Measurements from ENCODE around the gene FKBP1A.

Gene FKBP1A

DNA sequence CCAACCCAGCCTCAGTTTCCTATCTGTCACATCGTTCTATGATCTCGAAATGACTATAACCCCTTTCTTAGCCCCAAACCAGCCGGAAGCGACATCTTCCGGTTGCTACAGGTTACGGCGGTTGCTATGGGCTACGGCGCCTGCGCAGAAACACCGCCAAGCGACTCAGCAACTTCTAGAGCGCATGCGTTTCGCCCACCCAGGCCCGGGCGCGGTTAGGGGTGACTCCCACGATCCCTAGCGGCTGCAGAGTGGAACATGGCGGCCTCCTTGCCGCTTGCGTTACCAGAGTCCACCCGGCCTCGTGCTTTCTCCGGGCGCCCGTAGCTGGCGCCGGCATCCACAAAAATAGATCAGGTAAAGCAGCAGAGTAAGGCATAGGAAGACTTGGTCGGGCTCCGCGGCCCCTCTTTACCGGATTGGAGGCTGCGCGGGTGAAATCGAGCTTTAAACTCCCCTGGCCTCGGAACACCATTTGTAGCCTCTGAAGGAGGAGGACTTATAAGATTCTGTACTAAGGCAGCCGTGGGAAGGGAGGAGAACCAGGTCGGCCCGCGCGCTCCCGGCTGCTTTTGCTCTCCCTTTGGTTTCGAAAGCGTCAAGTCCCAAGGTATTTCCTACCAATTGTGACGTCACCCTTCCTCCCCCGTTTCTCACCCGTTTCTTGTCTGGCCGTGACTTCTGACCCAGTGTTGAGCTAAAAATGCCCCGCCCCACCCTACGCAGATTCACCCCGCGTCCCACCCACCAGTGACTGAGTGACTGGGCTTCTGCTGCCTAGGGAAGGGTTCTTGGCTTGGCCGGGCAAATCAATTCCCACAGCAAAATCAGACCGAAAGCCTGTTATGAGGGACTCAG, 67.5 kb downstream of the FKBP1A start:
- Histone ChIP-seq H2BK5ac (ENCODE audit: low read depth, low read length, poor library complexity) (peak overlapping the region; percentile 93), H3K9ac (ENCODE audit: low read length) (peak overlapping the region; percentile 96), H4K91ac (ENCODE audit: low read depth, low read length) (peak overlapping the region; percentile 96), H3K9me3 (ENCODE audit: insufficient read depth, low read depth, low read length) (no peaks in the 10 kb centered on the region), H2BK12ac (ENCODE audit: low read length) (peak overlapping the region; percentile 56), H3K36me3 (ENCODE audit: control insufficient read depth in 1 of 2, insufficient read depth in 2 of 2, low read length in 2 of 2) (no peaks in the 10 kb centered on the region), H2BK120ac (ENCODE audit: insufficient read depth, low read length, poor library complexity) (peak overlapping the region; percentile 89), H2AFZ (ENCODE audit: insufficient read depth, low read length, poor library complexity) (peak overlapping the region; percentile 80), H3K23ac (ENCODE audit: low read length) (no peak overlapping the region), H3K4ac (ENCODE audit: low read depth, low read length) (peak overlapping the region; percentile 84), H3K27me3 (ENCODE audit: insufficient read depth, low read length) (no peaks in the 10 kb centered on the region), H4K12ac (ENCODE audit: low read depth, low read length) (peak overlapping the region; percentile 79), H2AK5ac (ENCODE audit: low read length) (peak overlapping the region; percentile 60), H3K4me2 (ENCODE audit: low read length) (peak overlapping the region; percentile 78), H3K18ac (ENCODE audit: low read length) (peak overlapping the region; percentile 88), H4K8ac (ENCODE audit: low read depth, low read length) (peak overlapping the region; percentile 95), H3K14ac (ENCODE audit: low read length) (peak overlapping the region; percentile 89), H3K79me2 (ENCODE audit: control insufficient read depth, insufficient read depth, low read length, poor library complexity) (peaks cover 7% of the 10 kb centered on the region), H3K4me1 (ENCODE audit: control insufficient read depth in 1 of 2, insufficient read depth in 2 of 2, low read length in 2 of 2) (peaks cover 13 to 15% of the 10 kb centered on the region in 2 experiments), H3K4me3 (ENCODE audit: low read depth, low read length) (peak overlapping the region; percentile 79), H3K27ac (ENCODE audit: low read depth, low read length) (peak overlapping the region; percentile 87), H3K79me1 (ENCODE audit: low read length) (peaks cover 10% of the 10 kb centered on the region)
- WGBS (ENCODE audit: extremely low coverage, insufficient coverage, insufficient read length) = no CpG with 5 or more reads among the region's 56 CpGs
- DNase-seq = peak; percentile 95 to 98

DNA sequence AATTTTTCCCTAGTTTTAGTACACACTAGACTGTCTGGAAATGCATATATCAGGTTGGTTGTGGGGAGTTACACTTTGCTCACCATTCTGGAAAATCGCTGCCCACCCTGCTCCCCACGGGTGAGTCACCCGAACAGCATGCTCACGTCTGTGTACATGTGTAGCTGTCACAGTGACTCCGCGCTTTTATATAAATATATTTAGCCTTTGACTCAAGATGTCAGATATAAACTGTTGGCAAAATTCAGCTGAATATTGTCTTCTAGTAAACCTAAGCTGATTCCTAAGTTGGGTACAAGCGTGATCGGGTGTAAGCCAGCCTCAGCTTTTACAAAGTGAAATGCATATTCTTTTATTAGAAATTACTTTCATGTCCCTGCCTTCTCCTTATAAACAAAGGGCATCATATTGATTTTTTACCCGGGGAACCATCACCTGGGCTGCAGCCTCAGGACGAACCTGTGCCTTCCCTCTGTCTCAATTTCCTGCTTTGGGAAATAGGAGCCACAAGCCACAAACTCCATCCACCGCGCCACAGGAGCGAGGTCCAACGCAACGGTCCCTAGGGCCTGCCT, 68.2 kb downstream of the FKBP1A start:
- Histone ChIP-seq H3K4me3 (ENCODE audit: low read depth, low read length) (peak overlapping the region; percentile 62), H3K4me1 (ENCODE audit: control insufficient read depth in 1 of 2, insufficient read depth in 2 of 2, low read length in 2 of 2) (peaks cover 13% of the 10 kb centered on the region in 2 experiments), H2BK12ac (ENCODE audit: low read length) (no peak overlapping the region), H4K12ac (ENCODE audit: low read depth, low read length) (no peak overlapping the region), H2AK5ac (ENCODE audit: low read length) (no peak overlapping the region), H2BK120ac (ENCODE audit: insufficient read depth, low read length, poor library complexity) (no peak overlapping the region), H3K9me3 (ENCODE audit: insufficient read depth, low read depth, low read length) (no peaks in the 10 kb centered on the region), H2BK5ac (ENCODE audit: low read depth, low read length, poor library complexity) (no peak overlapping the region), H3K18ac (ENCODE audit: low read length) (peak overlapping the region; percentile 26), H3K4me2 (ENCODE audit: low read length) (peak overlapping the region; percentile 67), H3K4ac (ENCODE audit: low read depth, low read length) (no peak overlapping the region), H3K36me3 (ENCODE audit: control insufficient read depth in 1 of 2, insufficient read depth in 2 of 2, low read length in 2 of 2) (no peaks in the 10 kb centered on the region), H3K14ac (ENCODE audit: low read length) (no peak overlapping the region), H2AFZ (ENCODE audit: insufficient read depth, low read length, poor library complexity) (no peak overlapping the region), H3K27me3 (ENCODE audit: insufficient read depth, low read length) (no peaks in the 10 kb centered on the region), H4K8ac (ENCODE audit: low read depth, low read length) (peak overlapping the region; percentile 75), H3K9ac (ENCODE audit: low read length) (no peak overlapping the region), H3K79me2 (ENCODE audit: control insufficient read depth, insufficient read depth, low read length, poor library complexity) (peaks cover 7% of the 10 kb centered on the region), H3K79me1 (ENCODE audit: low read length) (peaks cover 10% of the 10 kb centered on the region), H3K23ac (ENCODE audit: low read length) (no peak overlapping the region), H4K91ac (ENCODE audit: low read depth, low read length) (peak overlapping the region; percentile 20), H3K27ac (ENCODE audit: low read depth, low read length) (no peak overlapping the region)
- WGBS (ENCODE audit: extremely low coverage, insufficient coverage, insufficient read length) = no CpG with 5 or more reads among the region's 15 CpGs
- DNase-seq = peak; percentile 17 to 36

DNA sequence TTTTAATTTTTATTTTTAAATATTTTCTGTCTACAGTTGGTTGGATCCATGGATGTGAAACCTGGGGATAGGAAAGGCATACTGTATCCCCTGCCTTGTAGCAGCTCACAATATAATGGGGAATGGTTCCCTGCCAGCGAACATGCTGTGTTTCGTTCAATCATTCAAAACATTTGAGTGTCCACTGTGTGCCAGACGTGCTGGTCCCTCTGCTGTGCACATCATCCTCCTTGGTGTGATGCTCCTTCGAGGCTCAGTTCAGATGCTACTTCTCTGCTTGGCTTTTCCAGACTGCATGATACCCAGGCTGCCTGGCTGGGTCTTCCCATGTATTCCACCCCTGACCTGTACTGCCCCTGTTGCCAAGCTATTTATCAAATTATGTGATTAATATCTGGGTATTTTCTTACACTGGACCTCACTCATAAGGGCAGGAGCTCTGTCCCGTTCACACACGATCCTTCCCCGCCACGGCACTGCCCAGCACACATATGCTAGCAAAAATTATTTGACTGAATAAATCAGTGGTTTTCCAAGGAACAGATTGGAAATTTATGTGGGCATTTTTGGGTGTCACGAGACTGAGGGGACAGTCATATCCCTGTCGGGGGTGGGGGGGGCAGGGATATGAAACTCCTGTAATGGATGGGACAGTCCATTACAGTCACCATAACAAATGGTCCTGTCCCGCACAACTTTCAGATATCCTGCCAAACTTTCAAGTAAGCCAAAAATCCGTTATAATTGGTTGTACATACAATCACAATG, 68.8 kb downstream of the FKBP1A start:
- H4K91ac ChIP-seq (ENCODE audit: low read depth, low read length) = no peak overlapping the region
- H2BK12ac ChIP-seq (ENCODE audit: low read length) = no peak overlapping the region
- H2AFZ ChIP-seq (ENCODE audit: insufficient read depth, low read length, poor library complexity) = no peak overlapping the region
- no peaks in the 10 kb centered on the region for H3K27me3 ChIP-seq (ENCODE audit: insufficient read depth, low read length)
- DNase-seq = no peak
- WGBS (ENCODE audit: extremely low coverage, insufficient coverage, insufficient read length) = no CpG with 5 or more reads among the region's 12 CpGs
- no peak overlapping the region for H3K23ac ChIP-seq (ENCODE audit: low read length)
- H3K4me2 ChIP-seq (ENCODE audit: low read length) = no peak overlapping the region
- H4K8ac ChIP-seq (ENCODE audit: low read depth, low read length) = no peak overlapping the region
- peaks cover 7% of the 10 kb centered on the region for H3K79me2 ChIP-seq (ENCODE audit: control insufficient read depth, insufficient read depth, low read length, poor library complexity)
- no peak overlapping the region for H3K9ac ChIP-seq (ENCODE audit: low read length)
- no peaks in the 10 kb centered on the region for H3K9me3 ChIP-seq (ENCODE audit: insufficient read depth, low read depth, low read length)
- H3K4me1 ChIP-seq (ENCODE audit: control insufficient read depth in 1 of 2, insufficient read depth in 2 of 2, low read length in 2 of 2) = peaks cover 13% of the 10 kb centered on the region in 2 experiments
- no peak overlapping the region for H3K14ac ChIP-seq (ENCODE audit: low read length)
- H3K4ac ChIP-seq (ENCODE audit: low read depth, low read length) = no peak overlapping the region
- H3K27ac ChIP-seq (ENCODE audit: low read depth, low read length) = no peak overlapping the region
- H2BK120ac ChIP-seq (ENCODE audit: insufficient read depth, low read length, poor library complexity) = no peak overlapping the region
- no peak overlapping the region for H3K18ac ChIP-seq (ENCODE audit: low read length)
- H2BK5ac ChIP-seq (ENCODE audit: low read depth, low read length, poor library complexity) = no peak overlapping the region
- no peak overlapping the region for H4K12ac ChIP-seq (ENCODE audit: low read depth, low read length)
- H2AK5ac ChIP-seq (ENCODE audit: low read length) = no peak overlapping the region
- H3K79me1 ChIP-seq (ENCODE audit: low read length) = peaks cover 10% of the 10 kb centered on the region
- no peak overlapping the region for H3K4me3 ChIP-seq (ENCODE audit: low read depth, low read length)
- H3K36me3 ChIP-seq (ENCODE audit: control insufficient read depth in 1 of 2, insufficient read depth in 2 of 2, low read length in 2 of 2) = no peaks in the 10 kb centered on the region

DNA sequence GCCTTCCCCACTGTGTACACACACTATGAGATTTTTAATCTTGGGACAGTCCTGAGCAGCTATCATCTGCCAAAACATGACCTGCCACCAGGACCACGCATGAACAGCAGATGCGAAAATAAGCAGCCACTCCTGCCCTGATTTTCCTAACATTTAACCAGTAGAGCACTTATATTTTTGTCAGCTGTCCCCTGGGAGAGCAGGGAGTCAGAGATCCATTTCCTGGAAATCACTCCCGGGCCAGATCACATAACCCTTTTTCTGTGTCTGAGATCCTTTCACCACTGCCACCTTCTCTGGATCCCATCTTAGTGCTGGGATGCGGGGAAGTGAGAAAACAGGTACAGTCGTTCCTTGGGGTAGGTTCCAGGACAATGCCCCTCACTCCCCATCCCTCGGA, 69.6 kb downstream of the FKBP1A start:
- Histone ChIP-seq H3K18ac (ENCODE audit: low read length) (no peak overlapping the region), H3K79me1 (ENCODE audit: low read length) (peaks cover 10% of the 10 kb centered on the region), H4K91ac (ENCODE audit: low read depth, low read length) (no peak overlapping the region), H3K27me3 (ENCODE audit: insufficient read depth, low read length) (no peaks in the 10 kb centered on the region), H3K4me1 (ENCODE audit: control insufficient read depth in 1 of 2, insufficient read depth in 2 of 2, low read length in 2 of 2) (peaks cover 13% of the 10 kb centered on the region in 2 experiments), H3K9ac (ENCODE audit: low read length) (no peak overlapping the region), H3K9me3 (ENCODE audit: insufficient read depth, low read depth, low read length) (no peaks in the 10 kb centered on the region), H3K14ac (ENCODE audit: low read length) (no peak overlapping the region), H4K12ac (ENCODE audit: low read depth, low read length) (no peak overlapping the region), H3K23ac (ENCODE audit: low read length) (no peak overlapping the region), H2BK12ac (ENCODE audit: low read length) (no peak overlapping the region), H3K79me2 (ENCODE audit: control insufficient read depth, insufficient read depth, low read length, poor library complexity) (peaks cover 7% of the 10 kb centered on the region), H2BK120ac (ENCODE audit: insufficient read depth, low read length, poor library complexity) (no peak overlapping the region), H3K4ac (ENCODE audit: low read depth, low read length) (no peak overlapping the region), H4K8ac (ENCODE audit: low read depth, low read length) (no peak overlapping the region), H3K27ac (ENCODE audit: low read depth, low read length) (no peak overlapping the region), H2BK5ac (ENCODE audit: low read depth, low read length, poor library complexity) (no peak overlapping the region), H3K4me3 (ENCODE audit: low read depth, low read length) (no peak overlapping the region), H3K36me3 (ENCODE audit: control insufficient read depth in 1 of 2, insufficient read depth in 2 of 2, low read length in 2 of 2) (no peaks in the 10 kb centered on the region), H2AFZ (ENCODE audit: insufficient read depth, low read length, poor library complexity) (no peak overlapping the region), H3K4me2 (ENCODE audit: low read length) (no peak overlapping the region), H2AK5ac (ENCODE audit: low read length) (no peak overlapping the region)
- no CpG with 5 or more reads among the region's 6 CpGs for WGBS (ENCODE audit: extremely low coverage, insufficient coverage, insufficient read length)
- no peak for DNase-seq
